WTC11 (cell line): ENCODE results near the gene RPL27. TPM values are rescaled to one million over a fixed set of nuclear protein-coding genes. Genes with fewer than 3 reads are reported as not detected.

Experiments used
- AFF4 ChIP-seq: sonication (generic); formaldehyde crosslinking; IDR thresholded peaks from 2 replicates; pipeline ENCODE4 v1.8.1; 2023; ENCODE audit warnings: mild to moderate bottlenecking, missing genetic modification reagents, borderline replicate concordance
- CREB1 ChIP-seq: sonication (generic); formaldehyde crosslinking; IDR thresholded peaks from 2 replicates; pipeline ENCODE4 v1.8.0; 2023; ENCODE audit warnings: mild to moderate bottlenecking, missing genetic modification reagents
- FOXP4 ChIP-seq: sonication (generic); formaldehyde crosslinking; IDR thresholded peaks from 2 replicates; pipeline ENCODE4 v1.8.0; 2022; ENCODE audit warnings: mild to moderate bottlenecking, missing genetic modification reagents
- PREB ChIP-seq: sonication (generic); formaldehyde crosslinking; IDR thresholded peaks from 2 replicates; pipeline ENCODE4 v1.8.1; 2022; ENCODE audit warnings: mild to moderate bottlenecking, missing genetic modification reagents, moderate library complexity, borderline replicate concordance
- TEAD1 ChIP-seq: sonication (generic); formaldehyde crosslinking; IDR thresholded peaks from 2 replicates; pipeline ENCODE4 v1.8.0; 2022; ENCODE audit warnings: mild to moderate bottlenecking, missing genetic modification reagents
- USF2 ChIP-seq: sonication (generic); formaldehyde crosslinking; IDR thresholded peaks from 2 replicates; pipeline ENCODE4 v1.8.1; 2023; ENCODE audit warnings: mild to moderate bottlenecking, missing genetic modification reagents, moderate library complexity
- ZNF512 ChIP-seq: sonication (generic); formaldehyde crosslinking; IDR thresholded peaks from 2 replicates; pipeline ENCODE4 v1.8.1; 2022; ENCODE audit warnings: missing genetic modification reagents, borderline replicate concordance
- ZNF532 ChIP-seq: fragments of 250-450 bp; sonication (Bioruptor Pico); IDR thresholded peaks from 2 replicates; pipeline ENCODE4 v1.9.0; 2021; ENCODE audit warnings: mild to moderate bottlenecking, borderline replicate concordance
- total RNA-seq: library from RNA; stranded (reverse); gene quantifications from 3 replicates; pipeline ENCODE4 v1.2.3, GENCODE V29; 2021

The RPL27 gene
- total RNA-seq, 1 experiment from 2014 or later: 1,391 TPM

GRCh38 chr17:42997984-42998938 lies at the start of gene RPL27 (continued):
- TF ChIP-seq AFF4 (CRISPR knock-in tag) (peak; percentile 82; the same call in 1 of the 2 replicates), TEAD1 (CRISPR knock-in tag) (peak; percentile 96), ZNF532 (CRISPR knock-in tag) (no peak), PREB (no peak), ZNF512 (CRISPR knock-in tag) (no peak), CREB1 (CRISPR knock-in tag) (peak; percentile 43; the same call in 1 of the 2 replicates), USF2 (CRISPR knock-in tag) (peak; percentile 84), FOXP4 (CRISPR knock-in tag) (peak; percentile 76; the same call in 1 of the 2 replicates)
